Vagina (tissue), 2 donors: ENCODE results near the gene PRSS56. TPM values are rescaled to one million over a fixed set of nuclear protein-coding genes. Genes with fewer than 3 reads are reported as not detected.

Experiments used
- DNase-seq, 2 donors: peaks; one replicate each; pipeline ENCODE4 v3.0.0-alpha.2; 2017; ENCODE audit errors: extremely low spot score in 2 of 2
- H3K27ac ChIP-seq: fragments of 200-600 bp; sonication (generic); one replicate; pipeline ENCODE4 v1.5.1; 2019
- H3K27me3 ChIP-seq: fragments of 200-600 bp; sonication (generic); one replicate; pipeline ENCODE4 v1.5.1; 2019
- H3K36me3 ChIP-seq, 2 donors: fragments of 200-600 bp; sonication (generic); one replicate each; pipeline ENCODE4 v1.5.1; 2017 to 2019
- H3K4me1 ChIP-seq: fragments of 200-600 bp; sonication (generic); one replicate; pipeline ENCODE4 v1.5.1; 2019
- H3K4me3 ChIP-seq, 2 donors: fragments of 200-600 bp; sonication (generic); 1 replicate in 1 of 2; 2 replicates in 1 of 2; pipeline ENCODE4 v1.5.1; 2016 to 2019
- H3K9me3 ChIP-seq: fragments of 200-600 bp; sonication (generic); one replicate; pipeline ENCODE4 v1.5.1; 2019
- CTCF ChIP-seq, 3 experiments: fragments of 450-650 bp in 2 of 3; fragments of 200-600 bp in 1 of 3; sonication (generic) in 1 of 3; IDR thresholded peaks; one replicate each; pipeline ENCODE4 v1.5.1; 2017 to 2019; ENCODE audit warnings: antibody characterized with exemption in 3 of 3, mild to moderate bottlenecking in 2 of 3, moderate library complexity in 2 of 3
- POLR2A ChIP-seq, 2 donors: fragments of 450-650 bp; IDR thresholded peaks; one replicate each; pipeline ENCODE4 v1.6.1; 2017; ENCODE audit warnings: antibody characterized with exemption in 2 of 2, mild to moderate bottlenecking in 2 of 2, moderate library complexity in 2 of 2
- POLR2AphosphoS5 ChIP-seq, 2 donors: sonication (generic); formaldehyde crosslinking; IDR thresholded peaks; one replicate each; pipeline ENCODE4 v1.9.0; 2017; ENCODE audit warnings: antibody characterized with exemption in 2 of 2, mild to moderate bottlenecking in 2 of 2, low read depth in 1 of 2; ENCODE audit not compliant: insufficient read depth in 1 of 2
- intact Hi-C: fragments of 100-400 bp; cut with DNase I; formaldehyde crosslinking; loops from one replicate; pipeline ENCODE4 v1.15.1; 2023
- total RNA-seq: library from RNA; depleted of rRNA; stranded (reverse); fragments of >200 nt; gene quantifications from one replicate; pipeline ENCODE4 v1.2.3, GENCODE V29; 2016

PRSS56 gene
- total RNA-seq, 1 donor from 2014 or later = not detected

GRCh38 chr2:232497348-232497747 lies 22.8 kb upstream of the PRSS56 start:
- Histone ChIP-seq H3K9me3 (no peaks in the 10 kb centered on the region), H3K27me3 (no peaks in the 10 kb centered on the region), H3K4me3 (no peak overlapping the region), H3K4me1 (peaks cover 1% of the 10 kb centered on the region), H3K36me3 (no peaks in the 10 kb centered on the region), H3K27ac (no peak overlapping the region)
- no peak for DNase-seq
- intact Hi-C loops = no loop called here
- TF ChIP-seq POLR2AphosphoS5 (IDR thresholded peaks at IDR 0.05; ENCODE audit: insufficient read depth in 1 of 2, low read depth in 1 of 2) (no peak), POLR2A (IDR thresholded peaks at IDR 0.05) (no peak)

- H3K4me1 ChIP-seq = peaks cover 12% of the 10 kb centered on the region
- no peak for DNase-seq
- H3K4me3 ChIP-seq = no peak overlapping the region
- H3K27ac ChIP-seq = no peak overlapping the region
- no peaks in the 10 kb centered on the region for H3K36me3 ChIP-seq
- no peaks in the 10 kb centered on the region for H3K27me3 ChIP-seq
- no peaks in the 10 kb centered on the region for H3K9me3 ChIP-seq
- intact Hi-C loops = no loop called here
- no peak for TF ChIP-seq CTCF (IDR thresholded peaks at IDR 0.05)
- TF ChIP-seq POLR2AphosphoS5 (IDR thresholded peaks at IDR 0.05; ENCODE audit: insufficient read depth in 1 of 2, low read depth in 1 of 2) = no peak
- TF ChIP-seq POLR2A (IDR thresholded peaks at IDR 0.05) = no peak
Measured at GRCh38 chr2:232498452-232498851, 21.7 kb upstream of the PRSS56 start.

GRCh38 chr2:232501331-232501771 lies 18.8 kb upstream of the PRSS56 start:
- Histone ChIP-seq H3K4me3 (no peak overlapping the region), H3K4me1 (peaks cover 16% of the 10 kb centered on the region), H3K36me3 (no peaks in the 10 kb centered on the region), H3K9me3 (no peaks in the 10 kb centered on the region), H3K27ac (no peak overlapping the region), H3K27me3 (no peaks in the 10 kb centered on the region)
- no peak for TF ChIP-seq POLR2A (IDR thresholded peaks at IDR 0.05)
- no peak for TF ChIP-seq CTCF (IDR thresholded peaks at IDR 0.05)
- TF ChIP-seq POLR2AphosphoS5 (IDR thresholded peaks at IDR 0.05; ENCODE audit: insufficient read depth in 1 of 2, low read depth in 1 of 2) = no peak
- intact Hi-C loops = no loop called here
- no peak for DNase-seq

DNA sequence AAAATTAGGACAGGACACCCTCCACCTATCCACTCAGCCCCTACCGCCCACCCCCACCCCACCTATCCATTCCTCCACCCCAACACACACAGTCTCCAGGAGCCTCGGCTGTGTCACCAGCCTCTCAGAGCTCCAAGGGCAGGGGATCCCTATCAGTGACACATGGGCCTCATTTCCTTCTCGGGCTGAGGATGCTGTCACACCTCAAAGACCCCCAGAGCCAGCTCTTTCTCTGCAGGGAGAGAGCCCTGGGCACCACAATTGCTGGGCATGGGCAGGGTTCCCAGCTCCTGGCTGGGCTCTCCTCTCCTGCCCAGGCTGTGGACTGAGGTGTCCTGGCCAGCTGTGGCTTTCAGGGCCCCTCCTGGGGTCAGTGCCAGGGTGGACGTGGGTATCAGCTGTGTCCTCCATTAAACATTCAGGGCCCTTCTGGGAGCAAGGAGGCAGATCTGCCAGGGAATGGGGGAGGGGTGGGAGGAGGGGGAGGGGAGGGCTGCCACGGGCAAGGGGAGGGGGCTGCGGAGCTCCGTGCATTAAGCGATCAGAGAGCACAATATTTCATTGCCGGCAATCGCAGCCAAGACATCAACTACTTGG lies 18.3 kb upstream of the PRSS56 start:
- Histone ChIP-seq H3K9me3 (no peaks in the 10 kb centered on the region), H3K27ac (no peak overlapping the region), H3K27me3 (no peaks in the 10 kb centered on the region), H3K4me3 (no peak overlapping the region), H3K36me3 (no peaks in the 10 kb centered on the region), H3K4me1 (peaks cover 16% of the 10 kb centered on the region)
- TF ChIP-seq CTCF (IDR thresholded peaks at IDR 0.05) (no peak), POLR2AphosphoS5 (IDR thresholded peaks at IDR 0.05; ENCODE audit: insufficient read depth in 1 of 2, low read depth in 1 of 2) (no peak), POLR2A (IDR thresholded peaks at IDR 0.05) (no peak)
- DNase-seq = no peak
- intact Hi-C loops = no loop called here

GRCh38 chr2:232502511-232502910 lies 17.7 kb upstream of the PRSS56 start:
- H3K4me3 ChIP-seq = peak overlapping the region; percentile 36 to 51
- no peaks in the 10 kb centered on the region for H3K9me3 ChIP-seq
- no peaks in the 10 kb centered on the region for H3K27me3 ChIP-seq
- H3K4me1 ChIP-seq = peaks cover 16% of the 10 kb centered on the region
- no peak overlapping the region for H3K27ac ChIP-seq
- H3K36me3 ChIP-seq = no peaks in the 10 kb centered on the region
- DNase-seq = no peak
- TF ChIP-seq POLR2AphosphoS5 (IDR thresholded peaks at IDR 0.05; ENCODE audit: insufficient read depth in 1 of 2, low read depth in 1 of 2) (no peak), POLR2A (IDR thresholded peaks at IDR 0.05) (no peak)
- intact Hi-C loops = no loop called here
